Stimulated activated CD4-positive, alpha-beta T cell treated with anti-CD3 and anti-CD28 coated beads, TNF-alpha, amount 100 ng/mL, for 1 hour (primary cell): ENCODE data around the gene MKI67.
"Not testable (repeated sequence)": the region's sequence is repeated elsewhere in the genome, so short reads cannot be mapped to it uniquely, and the experiment has no call there.

Source experiments
- DNase-seq, 3 donors: peaks; one replicate each; pipeline ENCODE4 v3.0.0-alpha.2; 2020; ENCODE audit warnings: low read depth in 3 of 3, low spot score in 1 of 3

MKI67 gene

DNA sequence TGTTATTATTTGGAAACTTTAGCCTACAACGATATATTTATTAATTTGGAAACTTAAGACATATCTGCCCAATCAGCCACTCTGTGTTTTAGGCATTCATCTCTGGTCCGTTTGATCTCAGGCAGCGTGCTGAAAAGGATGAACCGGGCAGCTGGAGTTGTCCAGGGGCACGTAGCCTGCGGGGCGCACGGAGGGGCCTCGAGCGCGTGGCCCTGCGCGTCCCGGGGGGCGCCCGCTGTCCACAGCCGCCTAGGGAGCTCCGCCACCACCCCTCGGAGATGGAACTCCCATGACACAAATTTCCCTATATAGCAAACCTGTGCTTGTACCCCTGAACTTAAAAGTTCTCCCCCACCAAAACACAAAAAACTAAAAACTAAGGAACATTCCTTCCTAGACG is 24.3 kb upstream of the MKI67 start:
- DNase-seq = no peak

DNA sequence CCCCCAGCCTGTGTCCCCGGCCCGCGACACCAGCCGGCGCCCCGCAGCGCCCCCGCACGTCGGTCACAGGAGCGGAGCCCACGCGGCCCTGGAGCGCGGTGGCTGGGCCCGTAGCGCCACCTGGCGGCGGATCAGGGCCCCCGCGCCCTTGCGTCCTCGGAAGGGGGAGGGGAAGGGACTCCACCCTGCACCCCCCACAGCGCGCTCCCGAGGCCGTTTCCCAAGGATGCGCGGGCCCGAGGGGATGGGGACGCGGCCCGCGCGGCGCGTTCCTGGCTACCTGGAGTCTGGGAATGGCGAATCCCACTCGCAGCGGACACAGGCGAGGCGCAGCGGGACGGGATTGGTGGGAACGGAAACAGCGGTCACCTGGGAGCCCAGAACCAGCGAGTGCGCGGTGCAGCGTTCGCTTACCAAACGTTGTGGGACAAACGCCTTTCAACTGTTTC is 23.8 kb upstream of the MKI67 start:
- peak; percentile 32 to 77 (median 47) for DNase-seq

DNA sequence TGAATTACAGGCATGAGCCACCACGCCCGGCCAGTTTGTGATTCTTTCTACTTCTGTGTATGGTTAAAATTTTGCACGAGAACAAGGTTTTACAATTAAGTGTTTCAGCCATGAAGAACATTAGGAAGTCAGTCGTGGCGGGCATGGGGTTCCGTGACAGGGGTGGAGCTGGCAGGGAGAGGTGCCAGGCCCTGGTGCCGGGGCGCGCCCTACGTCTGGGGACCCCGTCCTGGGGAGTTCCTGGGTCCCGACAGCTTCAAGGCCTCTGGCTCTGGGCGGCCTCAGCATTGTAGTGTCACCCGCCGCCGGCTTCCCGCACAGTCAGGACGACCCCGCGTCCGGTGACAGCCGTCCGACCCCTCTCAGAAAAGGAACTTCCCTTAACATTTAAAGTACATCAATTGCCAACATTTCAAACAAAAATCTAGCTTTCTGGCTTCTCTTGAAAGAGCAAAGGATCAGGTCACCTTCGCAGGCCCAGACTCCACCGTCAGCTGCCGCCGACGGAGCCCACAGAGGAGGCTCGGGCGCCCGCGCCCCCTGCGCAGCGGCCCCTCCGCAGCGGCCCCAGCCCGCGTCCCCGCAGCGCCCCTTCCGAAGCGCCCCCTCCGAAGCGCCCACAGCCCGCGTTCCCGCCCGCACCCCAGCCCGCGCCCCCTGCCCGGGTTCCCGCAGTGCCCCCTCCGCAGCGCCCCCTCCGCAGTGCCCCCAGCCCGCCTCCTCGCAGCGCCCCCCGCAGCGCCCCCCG is 23.2 kb upstream of the MKI67 start:
- DNase-seq = no peak

DNA sequence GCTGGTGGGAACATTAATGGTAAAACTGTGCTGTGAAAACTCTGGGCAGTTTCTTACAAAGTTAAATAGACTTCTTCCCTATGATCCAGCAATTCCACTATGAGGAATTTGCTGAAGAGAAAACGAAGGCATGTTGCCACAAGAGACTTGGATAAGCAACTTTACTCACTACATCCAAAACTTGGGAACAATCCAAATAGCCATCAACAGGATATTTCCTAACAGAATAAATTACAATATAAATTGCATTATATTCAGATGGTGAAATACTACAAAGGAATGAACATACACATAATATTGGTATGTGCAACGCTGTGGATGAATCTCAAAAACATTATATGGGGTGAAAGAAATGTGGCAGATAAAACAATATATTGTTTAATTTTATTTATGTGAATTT is 21.4 kb upstream of the MKI67 start:
- no peak for DNase-seq

DNA sequence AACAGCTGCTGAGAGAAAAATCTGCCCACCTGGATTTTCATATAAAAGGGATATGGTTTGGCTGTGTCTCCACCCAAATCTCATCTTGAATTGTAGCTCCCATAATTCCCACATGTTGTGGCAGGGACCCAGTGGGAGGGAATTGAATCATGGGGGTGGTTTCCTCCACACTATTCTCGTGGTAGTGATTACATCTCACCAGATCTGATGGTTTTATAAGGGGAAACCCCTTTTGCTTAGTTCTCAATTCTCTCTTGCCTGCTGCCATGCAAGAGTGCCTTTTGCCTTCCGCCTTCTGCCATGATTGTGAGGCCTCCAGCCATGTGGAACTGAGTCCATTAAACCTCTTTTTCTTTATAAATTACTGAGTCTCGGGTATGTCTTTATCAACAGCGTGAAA is 20.8 kb upstream of the MKI67 start:
- DNase-seq = no peak

DNA sequence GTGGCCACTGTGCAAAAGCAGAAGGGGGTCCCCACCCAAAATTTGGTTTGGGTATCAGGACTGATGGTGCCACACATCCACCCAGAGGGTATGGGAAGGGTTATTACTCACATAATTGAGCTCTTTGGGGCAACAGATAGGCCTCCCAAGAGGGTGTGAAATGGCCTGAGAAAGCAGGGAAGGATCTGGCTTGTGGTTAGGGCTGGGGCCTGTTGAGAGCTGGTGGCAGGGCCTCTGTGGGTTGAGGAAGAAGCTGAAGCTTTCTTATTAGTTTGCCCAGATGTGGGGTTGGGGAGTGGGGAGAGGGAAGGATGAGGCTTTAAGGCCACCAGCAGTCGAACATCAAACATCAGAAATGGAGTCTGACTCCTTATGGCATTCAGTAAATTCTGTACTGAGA is 18.3 kb upstream of the MKI67 start:
- no peak for DNase-seq

DNA sequence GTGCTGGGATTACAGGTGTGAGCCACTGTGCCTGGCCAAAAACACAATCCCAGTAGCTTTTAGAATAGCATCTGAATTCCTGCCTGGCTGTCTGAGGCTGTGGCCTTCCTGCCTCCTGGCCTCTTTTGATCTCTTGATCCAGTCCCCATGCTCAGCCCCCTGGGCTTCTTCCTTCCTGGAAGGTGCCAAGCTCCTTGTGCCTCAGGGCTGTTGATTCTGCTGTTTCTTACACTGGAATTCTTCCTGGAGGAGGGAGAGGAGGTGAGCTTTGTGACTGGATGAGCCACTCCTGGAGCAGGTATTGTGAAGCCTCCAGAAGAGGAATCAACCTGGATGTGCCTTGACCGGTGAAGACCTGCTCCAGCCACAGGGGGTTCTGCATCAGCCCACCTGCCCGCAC is 17.3 kb upstream of the MKI67 start:
- no peak for DNase-seq

DNA sequence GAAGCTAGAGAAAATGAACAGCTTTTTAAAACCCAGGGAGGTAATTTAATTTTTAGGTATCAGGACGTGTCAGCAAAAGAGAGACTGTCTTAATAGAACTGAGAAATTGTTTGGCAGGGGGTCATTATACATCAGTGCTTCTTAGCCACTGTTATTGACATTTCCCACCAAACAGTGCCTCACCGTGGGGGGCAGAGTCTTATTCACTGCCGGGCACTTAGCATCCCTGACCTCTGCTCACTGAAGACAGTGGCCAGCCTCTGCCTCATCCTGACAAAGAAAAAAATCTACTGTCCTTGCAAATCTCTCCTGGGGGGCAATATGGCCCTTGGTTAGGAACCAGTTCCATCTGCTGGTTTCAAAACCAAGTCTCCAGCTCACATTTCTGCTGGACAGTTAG is 14.2 kb upstream of the MKI67 start:
- DNase-seq = no peak

DNA sequence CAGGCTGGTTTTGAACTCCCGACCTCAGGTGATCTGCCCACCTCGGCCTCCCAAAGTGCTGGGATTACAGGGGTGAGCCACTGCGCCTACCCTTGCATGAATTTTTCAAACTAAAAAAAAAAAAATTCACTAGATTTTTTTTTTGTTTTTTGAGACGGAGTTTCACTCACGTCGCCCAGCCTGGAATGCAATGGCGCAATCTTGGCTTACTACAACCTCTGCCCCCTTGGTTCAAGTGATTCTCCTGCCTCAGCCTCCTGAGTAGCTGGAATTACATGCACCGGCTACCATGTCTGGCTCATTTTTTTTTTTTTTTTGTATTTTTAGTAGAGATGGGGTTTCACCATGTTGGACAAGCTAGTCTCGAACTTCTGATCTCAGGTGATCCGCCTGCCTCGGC is 12.2 kb upstream of the MKI67 start:
- DNase-seq = not testable (repeated sequence)

DNA sequence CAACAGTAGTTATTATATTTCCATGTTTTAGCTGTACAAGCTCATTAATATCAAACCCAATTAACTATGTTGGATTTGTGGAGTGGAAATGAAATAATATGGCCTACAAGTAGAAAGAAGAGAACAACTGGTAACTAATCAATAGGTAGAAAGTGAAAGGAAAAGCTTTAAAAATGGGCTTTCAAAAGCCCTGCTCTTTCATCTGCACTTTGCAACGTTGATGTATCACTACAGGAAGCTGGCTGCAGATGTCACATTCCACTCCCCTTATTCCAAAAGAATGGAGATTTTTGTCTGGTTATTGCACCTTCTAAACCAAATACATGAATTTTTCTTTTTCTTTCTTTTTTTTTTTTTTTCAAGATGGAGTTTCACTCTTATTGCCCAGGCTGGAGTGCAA is 11.7 kb upstream of the MKI67 start:
- no peak for DNase-seq

DNA sequence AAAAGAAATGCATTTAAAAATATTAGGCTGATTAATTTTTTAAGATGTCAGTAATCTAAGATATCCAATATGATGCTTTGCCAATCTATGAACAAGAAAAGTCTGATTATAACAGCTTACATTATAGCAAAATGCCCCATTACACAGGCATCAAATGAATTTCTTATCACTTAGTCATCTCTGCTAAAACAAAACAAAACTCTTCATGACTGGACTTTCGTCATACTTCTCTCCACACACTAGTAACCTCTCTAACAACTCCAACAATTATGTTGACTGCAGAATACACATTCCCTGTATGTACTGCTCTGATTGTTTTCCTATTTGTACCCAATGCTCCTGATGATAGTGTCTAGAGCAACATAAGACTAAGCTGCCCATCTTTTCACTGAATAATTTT is 3.8 kb upstream of the MKI67 start:
- no peak for DNase-seq

DNA sequence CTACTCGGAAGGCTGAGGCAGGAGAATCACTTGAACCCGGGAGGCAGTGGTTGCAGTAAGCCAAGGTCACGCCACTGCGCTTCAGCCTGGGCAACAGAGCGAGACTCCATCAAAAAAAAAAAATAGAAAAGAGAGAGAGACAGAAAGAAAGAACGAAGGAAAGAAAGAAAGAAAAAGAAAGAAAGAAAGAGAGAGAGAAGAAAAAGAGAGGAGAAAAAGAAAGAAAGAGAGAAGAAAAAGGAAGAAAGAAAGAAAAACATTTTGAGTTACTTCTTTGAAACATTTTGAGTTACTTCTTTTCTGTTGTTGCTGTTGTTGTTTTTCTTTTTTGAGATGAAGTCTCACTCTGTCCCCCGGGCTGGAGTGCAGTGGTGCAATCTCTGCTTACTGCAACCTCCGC is 2.4 kb upstream of the MKI67 start:
- DNase-seq = no peak

DNA sequence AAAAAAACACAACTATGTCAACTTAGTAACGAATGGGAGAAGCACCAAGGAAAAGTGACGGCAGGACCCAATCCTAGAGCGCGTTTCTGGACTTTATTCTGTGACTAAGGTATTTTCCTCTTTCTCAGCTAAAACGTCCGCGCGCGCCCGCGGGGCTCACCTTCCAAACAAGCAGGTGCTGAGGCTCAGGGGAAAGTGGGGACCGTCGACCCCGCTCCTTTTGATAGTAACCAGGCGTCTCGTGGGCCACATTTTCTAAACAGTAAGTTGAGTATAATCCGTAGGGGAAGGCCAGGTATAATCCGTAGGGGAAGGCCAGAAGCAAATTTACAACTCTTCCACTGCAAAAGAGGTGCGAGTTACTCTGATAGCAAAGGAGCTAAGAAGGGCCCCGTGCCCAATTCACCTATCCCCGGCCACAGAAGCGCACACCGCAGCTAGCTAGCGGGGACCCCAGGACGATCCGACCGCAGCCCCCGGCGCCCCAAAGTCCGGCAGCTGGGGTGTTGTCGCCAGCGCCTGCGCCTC is 743 bp downstream of the MKI67 start:
- DNase-seq = no peak

DNA sequence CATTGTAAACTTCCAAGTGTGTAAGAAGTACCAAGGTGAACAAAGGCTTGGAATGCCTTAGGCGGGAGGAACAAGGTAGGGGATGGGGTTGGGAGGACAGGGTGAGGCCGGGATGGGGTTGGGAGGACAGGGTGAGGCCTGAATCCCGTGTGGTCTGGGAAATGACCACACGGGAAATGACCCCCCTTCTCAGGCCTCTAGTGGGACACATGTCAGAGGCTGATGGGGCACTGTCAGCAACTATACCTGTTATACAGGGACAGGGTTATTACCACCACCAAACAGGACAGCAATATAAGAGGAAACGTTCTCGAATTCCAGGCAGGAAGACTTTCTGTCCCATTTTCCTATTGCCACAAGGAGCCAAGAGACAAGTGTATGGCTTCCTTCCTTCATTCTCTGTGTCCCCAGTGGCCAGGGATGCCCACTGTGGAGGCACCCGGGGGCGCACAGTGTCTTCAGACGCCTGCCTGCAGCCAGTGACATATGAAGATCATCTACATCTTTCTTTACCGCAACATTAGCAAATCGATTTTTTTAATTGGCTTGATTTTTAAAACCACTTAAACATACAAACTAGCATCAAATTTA is 1.3 kb downstream of the MKI67 start:
- DNase-seq = no peak

DNA sequence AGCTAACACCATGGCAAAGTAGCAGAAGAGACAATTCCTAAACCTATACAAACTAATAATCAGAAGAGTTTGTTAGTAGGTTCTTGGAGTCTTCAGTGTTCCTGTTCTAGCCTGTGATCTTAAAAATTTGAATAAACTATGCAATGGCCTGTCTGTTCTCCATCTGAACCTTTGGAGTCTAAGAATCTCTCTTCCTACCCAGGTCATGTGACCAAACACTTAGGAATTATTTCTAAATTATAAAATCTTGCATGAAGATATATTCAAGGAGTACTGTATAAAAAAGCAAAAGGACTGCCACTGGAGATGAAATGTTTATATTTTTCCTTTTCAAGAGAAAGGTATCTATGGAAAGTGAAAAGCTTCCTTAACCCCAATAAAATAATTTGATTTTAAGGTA is 2.4 kb downstream of the MKI67 start:
- no peak for DNase-seq

DNA sequence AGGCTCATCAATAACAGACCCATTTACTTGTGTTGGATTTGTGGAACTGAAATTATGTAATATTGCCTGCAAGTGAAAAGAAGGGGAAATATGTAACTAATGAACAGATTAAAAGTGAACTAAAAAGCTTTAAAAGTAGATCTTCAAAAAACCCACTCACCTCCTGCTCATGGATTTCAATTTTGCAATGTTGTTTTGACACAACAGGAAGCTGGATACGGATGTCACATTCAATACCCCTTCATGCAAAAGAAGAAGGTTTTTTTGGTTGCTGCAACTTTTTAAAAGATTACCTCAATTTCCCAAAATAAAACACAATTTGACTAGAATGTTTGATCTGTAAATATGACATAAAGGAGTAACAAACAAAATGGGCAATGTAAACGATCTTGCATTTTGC is 3.3 kb downstream of the MKI67 start:
- DNase-seq = no peak

DNA sequence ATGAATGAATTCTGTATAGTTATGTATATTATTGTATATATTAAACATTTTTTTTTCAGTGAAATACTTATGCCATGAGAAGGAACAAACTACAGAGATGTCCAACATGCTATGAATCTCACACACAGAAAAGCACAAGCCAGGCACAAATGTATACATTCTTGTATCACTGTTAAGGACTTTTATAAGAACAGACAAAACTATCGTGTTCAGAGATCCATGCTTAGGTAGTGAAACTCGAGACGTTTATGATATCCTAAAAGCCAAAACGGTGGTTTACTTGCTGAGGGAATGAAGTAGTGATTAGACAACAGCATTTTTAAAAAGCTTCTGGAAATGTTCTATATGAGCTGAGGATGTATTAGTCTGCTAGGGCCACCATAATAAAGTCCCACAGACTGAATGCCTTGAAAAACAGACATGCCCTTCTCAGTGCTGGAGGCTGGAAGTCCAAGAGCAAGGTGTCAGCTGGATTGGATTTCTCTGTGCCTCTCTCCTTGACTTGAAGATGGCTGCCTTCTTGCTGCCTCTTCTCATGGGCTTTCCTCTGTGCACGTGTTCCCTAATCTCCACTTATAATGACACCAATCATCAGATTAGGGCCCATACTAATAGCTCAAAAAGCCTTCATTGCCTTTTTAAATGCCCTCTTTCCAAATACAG is 4.3 kb downstream of the MKI67 start:
- DNase-seq = no peak

DNA sequence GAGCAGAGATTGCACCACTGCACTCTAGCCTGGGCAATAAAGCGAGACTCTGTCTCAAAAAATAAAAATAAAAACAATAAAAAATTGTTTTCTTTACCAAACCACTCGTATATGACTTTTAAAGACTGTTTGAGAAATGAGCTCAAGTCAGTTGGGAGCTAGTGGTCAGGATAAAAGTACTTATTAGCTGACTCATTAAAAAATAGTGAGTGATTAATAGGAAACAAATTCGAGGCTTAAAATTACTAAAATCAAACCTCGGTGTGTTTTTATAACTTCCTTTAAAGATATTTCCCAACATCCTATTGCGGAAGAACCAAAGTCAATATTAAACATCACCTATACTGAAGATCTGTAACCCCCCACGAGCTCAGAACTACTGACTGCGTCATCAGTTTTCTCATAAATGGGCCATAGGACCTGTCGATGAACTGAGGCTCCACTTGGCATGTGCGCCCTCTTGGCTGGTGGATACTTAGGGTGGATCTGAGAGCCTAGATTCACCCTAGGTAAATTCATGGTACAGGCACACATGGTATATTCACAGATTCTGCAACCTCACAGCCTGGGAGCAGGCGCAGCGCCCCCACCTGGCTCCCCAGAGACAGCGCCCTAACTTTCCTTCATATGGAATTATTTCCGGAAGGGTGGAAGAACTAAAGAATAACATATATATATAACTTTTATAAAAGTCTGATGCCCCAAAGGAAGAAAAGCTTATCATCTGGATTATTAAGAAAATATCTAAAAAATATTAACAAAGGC is 9.2 kb downstream of the MKI67 start:
- DNase-seq = no peak

DNA sequence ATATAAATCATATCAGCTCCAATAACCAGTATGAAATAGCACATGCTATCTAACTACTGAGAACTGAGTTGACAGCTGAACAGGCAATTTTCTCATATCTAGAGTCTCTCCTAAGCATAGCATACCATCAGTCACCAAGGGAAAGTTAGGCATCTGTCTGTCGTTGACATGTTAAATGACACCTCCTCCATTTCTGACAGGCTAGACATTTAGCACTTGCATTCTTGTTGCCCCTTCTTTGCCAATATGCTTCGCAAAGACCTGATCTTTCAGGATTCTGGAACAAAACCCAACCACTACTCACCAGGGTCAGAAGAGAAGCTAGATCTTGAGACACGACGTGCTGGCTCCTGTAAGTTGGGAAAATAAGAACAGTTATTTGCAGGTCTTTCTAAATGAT is 10.0 kb downstream of the MKI67 start:
- no peak for DNase-seq

DNA sequence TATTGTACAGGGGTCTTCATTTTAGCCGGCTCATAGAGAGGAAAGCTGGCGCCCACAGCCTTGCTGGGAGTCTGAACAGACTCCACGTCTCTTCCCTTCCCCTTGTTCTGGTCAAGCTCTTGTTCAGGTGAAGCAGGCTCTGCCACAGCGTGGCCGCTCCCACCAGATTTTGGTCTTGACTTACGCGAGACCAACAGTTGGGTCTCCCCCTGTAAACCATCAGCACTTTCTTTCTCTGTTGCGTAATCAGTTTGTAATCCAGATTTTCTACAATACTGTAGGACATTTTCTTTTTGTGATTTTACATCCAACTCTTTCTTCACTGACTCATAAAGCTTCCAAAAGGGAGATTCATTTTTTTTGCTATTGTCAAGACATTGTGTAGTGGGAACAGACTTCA is 10.9 kb downstream of the MKI67 start:
- DNase-seq = no peak

DNA sequence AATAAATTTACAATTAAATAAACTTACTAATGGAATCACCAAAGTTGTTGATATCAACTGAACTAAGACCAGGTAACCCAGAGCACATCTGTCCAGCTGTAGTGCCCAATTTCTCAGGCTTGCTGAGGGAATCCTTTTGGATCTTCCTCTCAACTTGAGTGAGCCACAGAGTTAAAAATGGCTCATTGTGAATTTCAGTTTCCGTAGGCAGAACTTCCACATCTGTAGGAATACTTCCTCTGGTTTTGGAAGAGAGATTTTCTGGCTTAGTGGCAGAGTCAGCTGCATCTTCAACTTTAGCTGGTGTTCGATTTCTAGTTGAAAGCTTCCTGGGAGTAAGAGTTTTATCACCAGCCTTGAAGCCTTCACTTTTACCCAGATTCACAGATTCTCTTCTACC is 11.3 kb downstream of the MKI67 start:
- DNase-seq = no peak

DNA sequence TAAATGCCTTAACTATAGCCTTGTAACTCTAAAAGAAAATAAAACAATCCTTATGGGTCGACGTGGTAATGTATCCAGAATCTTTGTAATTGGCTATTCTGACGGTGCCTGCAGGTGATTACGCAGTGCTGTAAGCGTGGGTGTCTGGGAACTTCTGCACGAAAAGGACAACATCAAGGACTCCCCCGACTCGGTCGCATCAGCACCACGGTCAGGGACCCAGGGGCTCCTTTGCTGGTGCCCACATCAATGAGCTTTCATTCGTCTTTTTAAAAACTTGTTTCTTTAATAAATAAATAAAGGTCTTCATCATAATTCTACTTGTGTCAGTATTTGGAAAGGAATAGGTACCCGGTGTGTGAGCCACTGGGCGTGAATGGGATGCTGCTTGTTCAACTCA is 13.2 kb downstream of the MKI67 start:
- no peak for DNase-seq
